ENCODE data around the gene USP8.
"Not testable (repeated sequence)": the region's sequence is repeated elsewhere in the genome, so short reads cannot be mapped to it uniquely, and the experiment has no call there.

USP8 gene

DNA sequence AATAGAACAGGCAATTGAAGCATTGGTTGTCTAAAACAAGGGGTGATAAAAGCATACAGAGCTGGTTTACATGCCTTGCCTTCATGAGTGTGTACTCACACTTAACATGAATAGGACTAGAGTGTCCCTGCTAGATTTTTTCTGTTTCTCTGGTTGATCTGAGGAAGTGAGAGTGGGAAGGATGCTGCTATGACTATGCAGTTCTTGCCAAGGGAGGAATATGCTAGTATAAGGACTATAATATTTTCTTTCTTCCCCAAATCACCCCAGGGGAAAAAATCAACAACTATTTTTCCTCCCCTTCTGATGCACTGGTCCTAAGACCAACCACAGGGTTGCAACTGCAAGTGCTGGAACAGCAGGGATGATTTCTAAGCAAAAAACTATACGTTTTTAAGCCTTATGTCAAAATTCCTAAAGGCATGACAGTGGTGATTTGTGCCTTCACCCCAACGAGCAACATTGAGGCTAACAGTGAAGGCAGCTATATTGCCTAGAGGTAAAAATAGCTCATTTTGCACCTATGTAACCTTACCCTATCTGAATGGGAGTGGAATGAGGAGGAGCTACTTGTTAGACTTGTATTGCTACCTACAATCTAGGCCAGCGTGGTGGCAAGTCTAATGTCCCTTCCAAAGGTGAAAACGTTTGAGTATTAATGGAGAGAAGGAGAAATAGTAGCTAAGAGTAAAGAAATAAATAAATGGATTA lies 33.5 kb upstream of the USP8 start:
- no peak for DNase-seq (ENCODE audit: low spot score)
- POLR2A ChIA-PET (ENCODE audit: low non-redundant PET) = interaction anchor here (0.6 kb wide), 1 partner anchor 12 kb away, joined by 3 read pairs; no protein-coding TSS in a partner anchor
- H3K27ac ChIP-seq = no peak overlapping the region
- TF ChIP-seq, protein P1, sequence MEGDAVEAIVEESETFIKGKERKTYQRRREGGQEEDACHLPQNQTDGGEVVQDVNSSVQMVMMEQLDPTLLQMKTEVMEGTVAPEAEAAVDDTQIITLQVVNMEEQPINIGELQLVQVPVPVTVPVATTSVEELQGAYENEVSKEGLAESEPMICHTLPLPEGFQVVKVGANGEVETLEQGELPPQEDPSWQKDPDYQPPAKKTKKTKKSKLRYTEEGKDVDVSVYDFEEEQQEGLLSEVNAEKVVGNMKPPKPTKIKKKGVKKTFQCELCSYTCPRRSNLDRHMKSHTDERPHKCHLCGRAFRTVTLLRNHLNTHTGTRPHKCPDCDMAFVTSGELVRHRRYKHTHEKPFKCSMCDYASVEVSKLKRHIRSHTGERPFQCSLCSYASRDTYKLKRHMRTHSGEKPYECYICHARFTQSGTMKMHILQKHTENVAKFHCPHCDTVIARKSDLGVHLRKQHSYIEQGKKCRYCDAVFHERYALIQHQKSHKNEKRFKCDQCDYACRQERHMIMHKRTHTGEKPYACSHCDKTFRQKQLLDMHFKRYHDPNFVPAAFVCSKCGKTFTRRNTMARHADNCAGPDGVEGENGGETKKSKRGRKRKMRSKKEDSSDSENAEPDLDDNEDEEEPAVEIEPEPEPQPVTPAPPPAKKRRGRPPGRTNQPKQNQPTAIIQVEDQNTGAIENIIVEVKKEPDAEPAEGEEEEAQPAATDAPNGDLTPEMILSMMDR (conservative IDR thresholded peaks at IDR 0.05; ENCODE audit: low read depth) = no peak
- CTCF ChIA-PET = no interaction called here

DNA sequence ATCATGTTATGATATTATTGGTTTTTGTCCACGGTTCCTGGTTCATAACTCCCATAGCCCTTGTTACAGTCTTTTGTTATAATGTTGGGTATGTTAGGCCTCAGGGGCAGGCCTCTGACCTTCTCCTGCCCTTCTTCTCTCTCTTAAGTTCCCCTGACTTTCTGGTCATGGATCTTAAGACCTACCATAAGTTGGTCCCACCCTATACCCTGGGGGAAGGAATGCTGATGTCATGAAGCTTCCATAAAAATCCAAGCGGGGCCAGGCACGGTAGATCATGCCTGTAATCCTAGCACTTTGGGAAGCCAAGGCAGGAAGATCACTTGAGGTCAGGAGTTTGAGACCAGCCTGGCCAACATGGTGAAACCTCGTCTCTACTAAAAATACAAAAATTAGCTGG lies 32.6 kb upstream of the USP8 start:
- POLR2A ChIA-PET (ENCODE audit: low non-redundant PET); DNase-seq (ENCODE audit: low spot score); H3K27ac ChIP-seq: not testable (repeated sequence)
- CTCF ChIA-PET = interaction anchor here (0.7 kb wide), 1 partner anchor 73 kb away, joined by 4 read pairs; no protein-coding TSS in a partner anchor

DNA sequence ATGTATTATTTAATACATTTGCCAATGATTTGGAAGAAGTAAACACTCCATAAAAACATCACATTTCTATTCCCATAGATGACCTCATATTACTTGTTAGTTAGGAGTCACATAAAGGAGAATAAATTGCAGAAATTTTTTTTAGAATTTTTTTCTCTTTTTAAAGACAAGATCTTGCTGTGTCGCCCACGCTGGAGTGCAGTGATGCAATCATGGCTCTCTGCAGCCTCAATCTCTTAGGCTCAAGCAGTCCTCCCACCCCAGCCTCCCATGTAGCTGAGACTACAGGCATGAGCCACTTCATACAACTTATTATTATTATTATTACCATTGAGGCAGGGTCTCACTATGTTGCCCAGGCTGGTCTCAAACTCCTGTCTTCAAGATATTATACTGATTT lies 12.3 kb upstream of the USP8 start:
- DNase-seq (ENCODE audit: low spot score) = no peak
- POLR2A ChIA-PET (ENCODE audit: low non-redundant PET) = no interaction called here
- H3K27ac ChIP-seq = no peak overlapping the region
- TF ChIP-seq, protein P1 (conservative IDR thresholded peaks at IDR 0.05; ENCODE audit: low read depth) = no peak
- CTCF ChIA-PET = no interaction called here

DNA sequence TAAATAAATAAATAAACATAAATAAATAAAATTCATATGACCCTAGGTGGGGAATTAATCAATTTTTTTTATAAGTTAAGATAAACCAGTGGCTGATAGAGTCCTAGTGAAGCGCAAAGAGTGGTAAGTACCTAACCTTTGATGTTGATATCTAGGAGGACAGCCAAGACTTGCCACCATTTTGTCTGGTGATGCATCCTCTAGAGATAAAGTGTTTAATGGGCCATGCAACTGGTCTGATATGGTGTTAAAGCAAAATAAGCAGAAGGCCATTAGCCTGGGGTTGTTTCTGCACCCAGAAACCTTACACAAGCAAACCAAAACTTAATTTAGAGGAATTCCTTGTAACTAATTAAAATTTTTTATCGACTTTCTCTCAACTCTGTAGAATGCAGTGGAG lies 9.6 kb upstream of the USP8 start:
- no peak overlapping the region for H3K27ac ChIP-seq
- CTCF ChIA-PET = no interaction called here
- POLR2A ChIA-PET (ENCODE audit: low non-redundant PET) = no interaction called here
- TF ChIP-seq, protein P1 (conservative IDR thresholded peaks at IDR 0.05; ENCODE audit: low read depth) = no peak
- DNase-seq (ENCODE audit: low spot score) = no peak

DNA sequence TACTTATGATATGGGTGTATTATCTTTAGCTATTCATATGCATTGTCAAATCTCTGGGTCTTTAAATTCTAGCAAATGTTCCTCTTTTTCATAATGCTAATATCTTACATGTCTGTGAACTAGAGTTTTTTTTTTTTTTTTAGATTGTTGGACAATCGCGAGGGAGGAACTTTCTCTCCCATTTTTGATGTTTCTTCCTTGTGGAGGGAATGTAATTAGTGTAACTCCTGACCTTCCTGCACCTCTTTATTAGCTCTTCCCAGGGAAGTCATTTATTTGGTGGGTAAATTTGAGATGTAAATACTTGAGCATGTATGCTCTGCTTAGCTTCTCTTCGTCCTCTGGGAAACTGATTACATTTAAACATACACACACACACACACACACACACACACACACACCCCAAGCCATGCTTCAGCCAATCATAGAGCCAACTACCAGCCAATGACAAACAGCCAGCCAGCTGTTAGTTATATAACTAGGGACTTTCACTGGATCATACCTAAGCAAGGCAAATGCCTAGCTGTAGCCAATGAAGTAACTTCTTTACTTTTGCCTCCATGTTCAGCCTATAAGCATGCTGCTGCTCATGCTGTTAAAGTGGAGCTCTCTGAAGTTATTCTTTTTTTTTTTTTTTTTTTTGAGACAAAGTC lies 8.3 kb upstream of the USP8 start:
- no peak overlapping the region for H3K27ac ChIP-seq
- TF ChIP-seq, protein P1 (conservative IDR thresholded peaks at IDR 0.05; ENCODE audit: low read depth) = no peak
- ChIA-PET POLR2A (ENCODE audit: low non-redundant PET) (no interaction called here), CTCF (interaction anchor here (0.5 to 0.7 kb wide), 2 partner anchors 48 to 489 kb away, joined by 3 read pairs; no protein-coding TSS in a partner anchor)
- no peak for DNase-seq (ENCODE audit: low spot score)

DNA sequence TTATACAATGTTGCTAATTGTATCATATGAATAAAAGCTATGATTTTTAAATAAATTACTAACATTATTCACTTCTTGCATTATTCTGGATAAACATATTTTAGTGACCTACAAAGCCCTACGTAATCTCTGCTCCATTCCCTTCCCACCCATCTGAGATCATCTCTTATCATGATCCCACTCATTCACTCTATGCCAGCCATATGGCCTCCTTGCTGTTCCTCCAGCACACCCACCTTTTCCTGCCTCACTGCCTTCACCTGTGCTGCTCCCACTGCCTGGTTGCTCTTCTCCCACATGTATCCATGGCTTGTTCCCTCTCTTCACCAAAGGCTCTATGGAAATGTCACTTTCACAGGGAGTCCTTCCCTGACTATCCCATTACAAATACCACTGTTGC lies 7.3 kb upstream of the USP8 start:
- TF ChIP-seq, protein P1 (conservative IDR thresholded peaks at IDR 0.05; ENCODE audit: low read depth) = no peak
- H3K27ac ChIP-seq = no peak overlapping the region
- POLR2A ChIA-PET (ENCODE audit: low non-redundant PET) = no interaction called here
- no peak for DNase-seq (ENCODE audit: low spot score)
- CTCF ChIA-PET = interaction anchor here (0.6 kb wide), 1 partner anchor 24 kb away, joined by 3 read pairs; no protein-coding TSS in a partner anchor

DNA sequence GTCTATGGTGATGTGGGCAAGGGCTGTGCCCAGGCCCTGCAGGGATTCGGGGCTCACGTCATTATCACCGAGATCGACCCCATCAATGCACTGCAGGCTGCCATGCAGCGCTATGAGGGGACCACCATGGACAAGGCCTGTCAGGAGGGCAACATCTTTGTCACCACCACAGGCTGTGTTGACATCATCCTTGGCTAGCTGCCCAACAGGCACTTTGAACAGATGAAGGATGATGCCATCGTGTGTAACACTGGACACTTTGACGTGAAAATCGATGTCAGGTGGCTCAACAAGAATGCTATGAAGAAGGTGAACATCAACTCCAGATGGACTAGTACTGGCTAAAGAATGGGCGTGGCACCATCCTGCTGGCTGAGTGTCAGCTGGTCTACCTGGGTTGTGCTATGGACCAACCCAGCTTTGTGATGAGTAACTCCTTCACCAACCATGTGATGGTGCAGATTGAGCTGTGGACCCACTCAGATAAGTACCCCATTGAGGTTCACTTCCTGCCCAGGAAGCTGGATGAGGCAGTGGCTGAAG lies 6.1 kb upstream of the USP8 start:
- no peak for DNase-seq (ENCODE audit: low spot score)
- no peak overlapping the region for H3K27ac ChIP-seq
- ChIA-PET POLR2A (ENCODE audit: low non-redundant PET) (no interaction called here), CTCF (no interaction called here)
- TF ChIP-seq, protein P1 (conservative IDR thresholded peaks at IDR 0.05; ENCODE audit: low read depth) = no peak

Data from RWPE1 (cell line).